Skeletal muscle cell (primary cell): ENCODE measurements around the gene BHMT2.
A peak's percentile ranks its signal among the peaks of the same experiment; 100 is the strongest.

Source experiments
- DNase-seq: peaks from one replicate; pipeline ENCODE4 v3.0.0-alpha.2; 2010; ENCODE audit warnings: low read depth
- H3K4me3 ChIP-seq: 2 replicates; pipeline ENCODE4 v1.5.1; 2011; ENCODE audit warnings: low read depth, mild to moderate bottlenecking, control low read depth, low read length, moderate library complexity

Gene BHMT2

GRCh38 chr5:79056847-79057246 is 12.7 kb upstream of the BHMT2 start:
- no peak overlapping the region for H3K4me3 ChIP-seq
- DNase-seq = no peak

- H3K4me3 ChIP-seq = no peak overlapping the region
- no peak for DNase-seq
Observed at GRCh38 chr5:79059674-79060073, 9.9 kb upstream of the BHMT2 start.

- no peak overlapping the region for H3K4me3 ChIP-seq
- no peak for DNase-seq
Observed at GRCh38 chr5:79062436-79062835, 7.1 kb upstream of the BHMT2 start.

GRCh38 chr5:79070350-79070667 is 742 bp downstream of the BHMT2 start:
- DNase-seq = no peak
- H3K4me3 ChIP-seq = no peak overlapping the region

GRCh38 chr5:79074641-79075040 is 5.1 kb downstream of the BHMT2 start:
- peak; percentile 21 for DNase-seq
- no peak overlapping the region for H3K4me3 ChIP-seq

- DNase-seq = no peak
- no peak overlapping the region for H3K4me3 ChIP-seq
Observed at GRCh38 chr5:79075646-79076426, 6.3 kb downstream of the BHMT2 start.

- no peak for DNase-seq
- H3K4me3 ChIP-seq = no peak overlapping the region
Observed at GRCh38 chr5:79076819-79077218, 7.3 kb downstream of the BHMT2 start.

GRCh38 chr5:79077680-79078365 is 8.3 kb downstream of the BHMT2 start:
- H3K4me3 ChIP-seq = no peak overlapping the region
- DNase-seq = no peak

GRCh38 chr5:79080804-79081203 is 11.2 kb downstream of the BHMT2 start:
- no peak overlapping the region for H3K4me3 ChIP-seq
- no peak for DNase-seq

GRCh38 chr5:79081779-79082178 is 12.2 kb downstream of the BHMT2 start:
- no peak for DNase-seq
- no peak overlapping the region for H3K4me3 ChIP-seq

GRCh38 chr5:79086116-79086515 is 16.5 kb downstream of the BHMT2 start:
- no peak overlapping the region for H3K4me3 ChIP-seq
- no peak for DNase-seq

GRCh38 chr5:79088507-79088906 is 18.9 kb downstream of the BHMT2 start:
- DNase-seq = no peak
- no peak overlapping the region for H3K4me3 ChIP-seq

GRCh38 chr5:79091064-79091463 is 21.5 kb downstream of the BHMT2 start:
- DNase-seq = no peak
- no peak overlapping the region for H3K4me3 ChIP-seq

- H3K4me3 ChIP-seq = no peak overlapping the region
- DNase-seq = no peak
Observed at GRCh38 chr5:79093762-79094161, 24.2 kb downstream of the BHMT2 start.

- no peak for DNase-seq
- no peak overlapping the region for H3K4me3 ChIP-seq
Observed at GRCh38 chr5:79105868-79106267, 36.3 kb downstream of the BHMT2 start.

- DNase-seq = peak; percentile 6
Observed at GRCh38 chr5:79107020-79107796, 37.6 kb downstream of the BHMT2 start.

GRCh38 chr5:79108086-79108485 is 38.5 kb downstream of the BHMT2 start:
- DNase-seq = no peak
- H3K4me3 ChIP-seq = no peak overlapping the region

More at GRCh38 chr5:79107020-79107796, 37.6 kb downstream of the BHMT2 start:
- H3K4me3 ChIP-seq = no peak overlapping the region

- H3K4me3 ChIP-seq = no peak overlapping the region
- no peak for DNase-seq
Observed at GRCh38 chr5:79108792-79109191, 39.2 kb downstream of the BHMT2 start.

- no peak overlapping the region for H3K4me3 ChIP-seq
- no peak for DNase-seq
Observed at GRCh38 chr5:79109527-79110492, 40.2 kb downstream of the BHMT2 start.
